SK-N-SH treated with all-trans-retinoic acid at 6 μM for 48 hours (cell line): ENCODE results near the gene GABRR3.

Experiments
- ATAC-seq: fragments of 200-7000 bp; cut with Tn5 transposase; 3 replicates; pipeline ENCODE4 v1.9.1; 2020; ENCODE audit warnings: mild to moderate bottlenecking, moderate library complexity
- ARNTL ChIP-seq: fragments of 450-650 bp; formaldehyde crosslinking; IDR thresholded peaks from 2 replicates; pipeline ENCODE4 v1.5.0; 2020; ENCODE audit warnings: low read depth, mild to moderate bottlenecking, moderate library complexity, borderline replicate concordance
- BACH2 ChIP-seq: fragments of 250-450 bp; sonication (Bioruptor Pico); IDR thresholded peaks from 2 replicates; pipeline ENCODE4 v1.9.0; 2021; ENCODE audit warnings: mild to moderate bottlenecking, borderline replicate concordance
- CREB5 ChIP-seq: fragments of 250-450 bp; sonication (Bioruptor Pico); IDR thresholded peaks from 2 replicates; pipeline ENCODE4 v1.5.1; 2020; ENCODE audit warnings: low read depth, mild to moderate bottlenecking, moderate library complexity
- CSDC2 ChIP-seq: fragments of 250-450 bp; sonication (Bioruptor Pico); IDR thresholded peaks from 2 replicates; pipeline ENCODE4 v1.5.0; 2020; ENCODE audit warnings: mild to moderate bottlenecking, moderate library complexity
- CSRNP3 ChIP-seq: fragments of 250-450 bp; sonication (Bioruptor Pico); IDR thresholded peaks from 2 replicates; pipeline ENCODE4 v1.5.1; 2021; ENCODE audit warnings: mild to moderate bottlenecking, moderate library complexity
- ESRRG ChIP-seq: fragments of 250-450 bp; sonication (Bioruptor Pico); IDR thresholded peaks from 2 replicates; pipeline ENCODE4 v1.6.1; 2021; ENCODE audit warnings: mild to moderate bottlenecking
- GLIS3 ChIP-seq: fragments of 250-450 bp; sonication (Bioruptor Pico); IDR thresholded peaks from 2 replicates; pipeline ENCODE4 v1.5.0; 2020; ENCODE audit warnings: mild to moderate bottlenecking, moderate library complexity
- ISL1 ChIP-seq: fragments of 250-450 bp; sonication (Bioruptor Pico); IDR thresholded peaks from 2 replicates; pipeline ENCODE4 v2.1.2; 2022; ENCODE audit warnings: mild to moderate bottlenecking, moderate library complexity
- OSR1 ChIP-seq: fragments of 250-450 bp; sonication (Bioruptor Pico); IDR thresholded peaks from 2 replicates; pipeline ENCODE4 v1.8.0; 2022; ENCODE audit warnings: moderate library complexity, mild to moderate bottlenecking, inconsistent platforms
- PATZ1 ChIP-seq: fragments of 250-450 bp; sonication (Bioruptor Pico); IDR thresholded peaks from 2 replicates; pipeline ENCODE4 v1.8.0; 2020; ENCODE audit warnings: mild to moderate bottlenecking, moderate library complexity, borderline replicate concordance
- POU6F1 ChIP-seq: fragments of 250-450 bp; sonication (Bioruptor Pico); IDR thresholded peaks from 2 replicates; pipeline ENCODE4 v1.8.0; 2021; ENCODE audit warnings: low read depth, mild to moderate bottlenecking, moderate library complexity, borderline replicate concordance
- RARB ChIP-seq: fragments of 250-450 bp; sonication (Bioruptor Pico); IDR thresholded peaks from 2 replicates; pipeline ENCODE4 v1.8.0; 2021; ENCODE audit warnings: mild to moderate bottlenecking, moderate library complexity
- SNAI2 ChIP-seq: fragments of 250-450 bp; sonication (Bioruptor Pico); IDR thresholded peaks from 2 replicates; pipeline ENCODE4 v1.5.0; 2020; ENCODE audit warnings: mild to moderate bottlenecking, moderate library complexity
- TCF4 ChIP-seq: fragments of 250-450 bp; sonication (Bioruptor Pico); IDR thresholded peaks from 2 replicates; pipeline ENCODE4 v1.8.0; 2021; ENCODE audit warnings: mild to moderate bottlenecking, moderate library complexity, borderline replicate concordance
- TOX ChIP-seq: fragments of 250-450 bp; sonication (Bioruptor Pico); IDR thresholded peaks from 2 replicates; pipeline ENCODE4 v1.8.0; 2021; ENCODE audit warnings: mild to moderate bottlenecking, moderate library complexity, borderline replicate concordance
- TSHZ2 ChIP-seq: fragments of 250-450 bp; sonication (Bioruptor Pico); IDR thresholded peaks from 2 replicates; pipeline ENCODE4 v1.5.0; 2020; ENCODE audit warnings: mild to moderate bottlenecking, moderate library complexity
- ZC3H10 ChIP-seq: fragments of 250-450 bp; sonication (Bioruptor Pico); IDR thresholded peaks from 2 replicates; pipeline ENCODE4 v1.5.1; 2021; ENCODE audit warnings: mild to moderate bottlenecking, moderate library complexity
- ZFP3 ChIP-seq: fragments of 250-450 bp; sonication (Bioruptor Pico); IDR thresholded peaks from 2 replicates; pipeline ENCODE4 v1.5.0; 2020; ENCODE audit warnings: mild to moderate bottlenecking, moderate library complexity
- ZFP30 ChIP-seq: fragments of 450-650 bp; formaldehyde crosslinking; IDR thresholded peaks from 2 replicates; pipeline ENCODE4 v1.5.0; 2022; ENCODE audit warnings: mild to moderate bottlenecking, moderate library complexity
- ZNF565 ChIP-seq: fragments of 450-650 bp; formaldehyde crosslinking; conservative IDR thresholded peaks from 2 replicates; pipeline ENCODE4 v1.5.0; 2020; ENCODE audit warnings: low read depth, mild to moderate bottlenecking, moderate library complexity
- ZNF70 ChIP-seq: fragments of 450-650 bp; formaldehyde crosslinking; IDR thresholded peaks from 2 replicates; pipeline ENCODE4 v1.5.0; 2020; ENCODE audit warnings: mild to moderate bottlenecking, moderate library complexity
- ZNF8 ChIP-seq: fragments of 450-650 bp; formaldehyde crosslinking; IDR thresholded peaks from 2 replicates; pipeline ENCODE4 v1.5.0; 2020; ENCODE audit warnings: mild to moderate bottlenecking, moderate library complexity

Gene GABRR3

GRCh38 chr3:98020412-98020811 lies 14.7 kb downstream of the GABRR3 start:
- no peak for TF ChIP-seq RARB (CRISPR knock-in tag)
- no peak for TF ChIP-seq ARNTL
- TF ChIP-seq CSDC2 (CRISPR knock-in tag), result no peak
- TF ChIP-seq OSR1 (CRISPR knock-in tag), result no peak
- TF ChIP-seq TCF4, result no peak
- no peak for ATAC-seq

DNA sequence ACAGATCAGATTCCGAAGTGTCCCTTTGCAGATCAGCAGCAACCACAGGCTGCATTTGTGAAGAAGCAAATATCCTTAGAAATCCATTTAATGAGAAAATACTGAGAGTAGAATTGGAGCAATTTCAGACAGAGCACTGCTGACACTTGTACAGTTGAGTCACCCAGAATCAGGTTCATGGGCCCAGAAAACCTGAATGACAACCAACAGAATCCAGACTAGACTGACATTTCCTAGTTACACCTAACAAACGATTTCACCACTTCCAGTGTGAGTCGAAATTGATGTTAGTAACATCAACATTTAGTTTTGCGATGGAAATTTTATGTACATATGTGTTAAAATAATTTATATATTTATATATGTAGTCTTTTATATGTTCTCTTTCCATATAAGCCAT lies 16.8 kb downstream of the GABRR3 start:
- ATAC-seq, result no peak
- no peak for TF ChIP-seq CSDC2 (CRISPR knock-in tag)
- no peak for TF ChIP-seq SNAI2 (CRISPR knock-in tag)
- no peak for TF ChIP-seq GLIS3 (CRISPR knock-in tag)
- no peak for TF ChIP-seq OSR1 (CRISPR knock-in tag)
- TF ChIP-seq PATZ1, result no peak
- no peak for TF ChIP-seq ZFP30 (CRISPR knock-in tag)
- TF ChIP-seq TOX (CRISPR knock-in tag), result no peak
- TF ChIP-seq ZNF565 (CRISPR knock-in tag), result no peak
- no peak for TF ChIP-seq CREB5 (CRISPR knock-in tag)
- TF ChIP-seq BACH2 (CRISPR knock-in tag), result no peak
- TF ChIP-seq TSHZ2 (CRISPR knock-in tag), result no peak
- TF ChIP-seq ARNTL, result no peak
- TF ChIP-seq ZC3H10 (CRISPR knock-in tag), result no peak
- no peak for TF ChIP-seq ZNF8 (CRISPR knock-in tag)
- TF ChIP-seq ZNF70 (CRISPR knock-in tag), result no peak
- no peak for TF ChIP-seq POU6F1
- no peak for TF ChIP-seq ZFP3 (CRISPR knock-in tag)
- TF ChIP-seq CSRNP3 (CRISPR knock-in tag), result no peak

GRCh38 chr3:98014268-98014585 lies 20.9 kb downstream of the GABRR3 start:
- ATAC-seq, result no peak
- TF ChIP-seq ZNF8 (CRISPR knock-in tag), result no peak
- TF ChIP-seq RARB (CRISPR knock-in tag), result no peak
- no peak for TF ChIP-seq BACH2 (CRISPR knock-in tag)
- no peak for TF ChIP-seq ZNF70 (CRISPR knock-in tag)
- TF ChIP-seq POU6F1, result no peak
- no peak for TF ChIP-seq ESRRG
- no peak for TF ChIP-seq ISL1 (CRISPR knock-in tag)
- no peak for TF ChIP-seq CREB5 (CRISPR knock-in tag)
- TF ChIP-seq TSHZ2 (CRISPR knock-in tag), result no peak
- no peak for TF ChIP-seq SNAI2 (CRISPR knock-in tag)
- TF ChIP-seq ZFP30 (CRISPR knock-in tag), result no peak
- no peak for TF ChIP-seq ARNTL
- no peak for TF ChIP-seq ZNF565 (CRISPR knock-in tag)
- TF ChIP-seq GLIS3 (CRISPR knock-in tag), result no peak
